GM12878 (cell line): Measurements from ENCODE around the gene ADGRL3.

ENCODE experiments used
- GATAD2B ChIP-seq: fragments of 450-650 bp; conservative IDR thresholded peaks from 2 replicates; pipeline ENCODE4 v1.6.1; 2017; ENCODE audit warnings: low read depth, mild to moderate bottlenecking, moderate library complexity
- POLR2A ChIP-seq: IDR thresholded peaks from 2 replicates; pipeline ENCODE4 v1.6.1; 2011; ENCODE audit warnings: low read depth, mild to moderate bottlenecking, low read length
- RCOR1 ChIP-seq: conservative IDR thresholded peaks from 2 replicates; pipeline ENCODE4 v1.6.1; 2012; ENCODE audit warnings: low read depth, low read length, improper control_type of control experiment
- RFX5 ChIP-seq: IDR thresholded peaks from 2 replicates; pipeline ENCODE4 v1.6.1; 2011; ENCODE audit warnings: low read depth, low read length, improper control_type of control experiment
- SIN3A ChIP-seq: IDR thresholded peaks from 2 replicates; pipeline ENCODE4 v1.6.1; 2012; ENCODE audit warnings: low read depth, low read length, improper control_type of control experiment
- SUZ12 ChIP-seq: fragments of 200-600 bp; sonication (generic); IDR thresholded peaks from one replicate; pipeline ENCODE4 v1.6.1; 2018; ENCODE audit warnings: antibody characterized with exemption, mild to moderate bottlenecking; ENCODE audit not compliant: unreplicated experiment
- TAF1 ChIP-seq: IDR thresholded peaks from 2 replicates; pipeline ENCODE4 v1.6.1; 2011; ENCODE audit warnings: mild to moderate bottlenecking, low read depth, low read length, borderline replicate concordance
- ZSCAN29 ChIP-seq: fragments of 450-650 bp; IDR thresholded peaks from 2 replicates; pipeline ENCODE4 v1.6.1; 2017; ENCODE audit warnings: mild to moderate bottlenecking, moderate library complexity

DNA sequence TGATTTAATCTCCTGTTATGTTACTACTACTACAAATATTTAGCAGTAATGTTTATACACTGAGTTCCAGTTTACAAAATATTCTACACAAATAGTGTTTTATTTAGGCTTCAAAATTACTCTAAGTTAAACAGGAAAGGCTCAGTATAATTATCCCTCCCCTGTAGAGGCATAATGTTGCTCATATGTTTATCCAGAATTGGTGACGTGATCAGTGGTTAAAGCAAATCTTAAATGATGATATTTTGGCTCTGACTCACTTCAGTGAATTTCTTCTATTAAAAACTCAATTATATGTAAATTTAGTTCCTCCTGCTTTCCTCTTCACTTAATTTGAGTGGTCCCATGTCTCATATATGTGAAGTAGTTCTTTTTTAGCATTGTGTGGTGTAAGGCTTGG, 438.5 kb downstream of the ADGRL3 start:
- no peak for TF ChIP-seq RCOR1
- TF ChIP-seq RFX5 = no peak
- no peak for TF ChIP-seq POLR2A
- TF ChIP-seq SUZ12 = no peak
- no peak for TF ChIP-seq SIN3A
- no peak for TF ChIP-seq TAF1
- TF ChIP-seq GATAD2B = no peak
- no peak for TF ChIP-seq ZSCAN29
